ENCODE results near the gene ERN2.

The ERN2 gene

GRCh38 chr16:23663918-23664317, 49.1 kb downstream of the ERN2 start:
- no peak for DNase-seq
- intact Hi-C loops (cut with DNase I), result no loop called here

- intact Hi-C loops (cut with DNase I), result no loop called here
- DNase-seq, result no peak
These were observed 61.0 kb downstream of the ERN2 start for GRCh38 chr16:23651943-23652468.

- DNase-seq, result peak in 26 of 42 donors; percentile 16 to 76 (median 42)
- intact Hi-C loops (cut with DNase I), result no loop called here
These were observed 62.2 kb downstream of the ERN2 start for GRCh38 chr16:23650674-23651416.

- intact Hi-C loops (cut with DNase I), result loop anchor here (10.0 kb wide), 1 partner anchor 48 kb away; the partner anchor contains the start of gene NDUFAB1
- no peak for DNase-seq
These were observed 70.7 kb downstream of the ERN2 start for GRCh38 chr16:23642246-23642774.

- intact Hi-C loops (cut with DNase I), result loop anchor here (10.0 kb wide), 1 partner anchor 46 kb away; the partner anchor contains the start of gene NDUFAB1
These were observed 71.9 kb downstream of the ERN2 start, which contains the start of the genes DCTN5 and PALB2 for GRCh38 chr16:23640931-23641765. Gene DCTN5, plus strand, starts transcription at chr16:23641466. Its CDS starts 77 bp downstream, at chr16:23641543. Gene PALB2, minus strand, starts transcription at chr16:23641310. Its CDS starts 153 bp downstream, at chr16:23641157.

GRCh38 chr16:23640615-23640930, 72.4 kb downstream of the ERN2 start:
- DNase-seq, result no peak
- intact Hi-C loops (cut with DNase I), result loop anchor here (10.0 kb wide), 1 partner anchor 46 kb away; the partner anchor contains the start of gene NDUFAB1

More at GRCh38 chr16:23640931-23641765, 71.9 kb downstream of the ERN2 start, which contains the start of the genes DCTN5 and PALB2:
- DNase-seq, result peak; percentile 91 to 97 (median 94)

Data from head of caudate nucleus (tissue), 42 donors.